Endodermal cell (in vitro differentiated cells): ENCODE measurements around the gene KRTAP3-1. TPM values are rescaled to one million over a fixed set of nuclear protein-coding genes. Genes with fewer than 3 reads are reported as not detected.
"Not testable (repeated sequence)": the region's sequence is repeated elsewhere in the genome, so short reads cannot be mapped to it uniquely, and the experiment has no call there.

Experiments
- DNase-seq: peaks from one replicate; pipeline ENCODE4 v3.0.0-alpha.2; 2017
- H3K27ac ChIP-seq: 2 replicates; pipeline ENCODE4 v1.5.1; 2013; ENCODE audit warnings: mild to moderate bottlenecking, low read depth, low read length, moderate library complexity
- H3K27me3 ChIP-seq: 2 replicates; pipeline ENCODE4 v1.6.1; 2013; ENCODE audit warnings: mild to moderate bottlenecking, low read length, moderate library complexity; ENCODE audit not compliant: insufficient read depth, control insufficient read depth, poor library complexity, severe bottlenecking
- H3K36me3 ChIP-seq: 2 replicates; pipeline ENCODE4 v1.7.0; 2013; ENCODE audit warnings: mild to moderate bottlenecking, low read length, moderate library complexity; ENCODE audit not compliant: control insufficient read depth, insufficient read depth
- H3K4me1 ChIP-seq: one replicate; pipeline ENCODE4 v1.7.0; 2013; ENCODE audit warnings: low read length; ENCODE audit not compliant: control insufficient read depth, insufficient read depth
- H3K4me3 ChIP-seq: 2 replicates; pipeline ENCODE4 v1.5.1; 2013; ENCODE audit warnings: mild to moderate bottlenecking, low read length, moderate library complexity
- H3K9ac ChIP-seq: 2 replicates; pipeline ENCODE4 v1.6.1; 2013; ENCODE audit warnings: mild to moderate bottlenecking, low read length, moderate library complexity; ENCODE audit not compliant: poor library complexity, severe bottlenecking; ENCODE audit errors: extremely low read depth
- H3K9me3 ChIP-seq: 2 replicates; pipeline ENCODE4 v1.6.1; 2013; ENCODE audit warnings: mild to moderate bottlenecking, low read length, moderate library complexity; ENCODE audit not compliant: control insufficient read depth
- H3K27ac Mint-ChIP-seq: 2 replicates; pipeline ENCODE4 v1.8.0; 2020; ENCODE audit warnings: mixed read lengths
- H3K27me3 Mint-ChIP-seq: 2 replicates; pipeline ENCODE4 v1.8.0; 2021; ENCODE audit warnings: mild to moderate bottlenecking, mixed read lengths; ENCODE audit not compliant: insufficient read depth
- H3K36me3 Mint-ChIP-seq: 2 replicates; pipeline ENCODE4 v1.8.0; 2020; ENCODE audit warnings: low read depth, mixed read lengths
- H3K4me1 Mint-ChIP-seq: 2 replicates; pipeline ENCODE4 v1.8.0; 2020; ENCODE audit warnings: mixed read lengths
- H3K4me3 Mint-ChIP-seq: 2 replicates; pipeline ENCODE4 v1.8.0; 2020; ENCODE audit warnings: mild to moderate bottlenecking, moderate library complexity, mixed read lengths
- H3K9me3 Mint-ChIP-seq: 2 replicates; pipeline ENCODE4 v1.8.0; 2020; ENCODE audit warnings: mild to moderate bottlenecking, mixed read lengths
- WGBS, 2 experiments: methylation state at CpG; one replicate each; pipeline versions ENCODE4 v1.1.5 to v1.1.7; 2013; ENCODE audit warnings: missing lambda C conversion rate in 2 of 2, mixed read lengths in 1 of 2; ENCODE audit not compliant: insufficient coverage in 1 of 2, insufficient read length in 1 of 2; 5-methylcytosine and 5-hydroxymethylcytosine counted together
- total RNA-seq, 2 donors: library from RNA; stranded (reverse); fragmentation: NEBNext Ultra II Directional in 1 of 2; extraction: Animal tissue kit (Norgen Biotek cat#: 25700) in 1 of 2; gene quantifications; 2 replicates in 1 of 2; 3 replicates in 1 of 2; pipeline ENCODE4 v1.2.1, GENCODE V29; 2021
- TF ChIP-seq, protein P1 (sequence below): fragments of 200-600 bp; sonication (generic); conservative IDR thresholded peaks from 2 replicates; pipeline ENCODE4 v1.5.0; 2021; ENCODE audit warnings: antibody characterized with exemption, mild to moderate bottlenecking

KRTAP3-1 gene
- total RNA-seq, 2 donors from 2014 or later = not detected

DNA sequence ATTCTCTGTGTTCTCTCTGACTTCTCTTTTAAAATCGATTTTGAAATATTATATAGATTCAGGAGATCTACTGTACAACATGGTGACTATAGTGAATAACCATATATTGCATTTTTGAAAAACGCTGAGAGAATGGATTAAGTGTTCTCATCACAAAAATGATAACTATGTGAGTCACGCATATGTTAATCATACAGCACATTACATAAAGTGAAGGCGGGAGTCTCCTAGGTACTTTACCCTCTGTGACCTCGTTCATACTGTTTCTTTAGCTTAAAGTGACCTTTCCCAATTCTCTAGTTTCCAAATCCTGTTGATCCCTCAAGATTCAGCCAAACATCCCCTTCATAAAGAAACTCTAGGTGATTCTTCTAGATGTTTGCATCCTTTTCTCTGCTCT lies 6.1 kb downstream of the KRTAP3-1 start:
- no peak overlapping the region for H3K4me3 Mint-ChIP-seq
- H3K36me3 Mint-ChIP-seq = no peaks in the 10 kb centered on the region
- TF ChIP-seq, protein P1, sequence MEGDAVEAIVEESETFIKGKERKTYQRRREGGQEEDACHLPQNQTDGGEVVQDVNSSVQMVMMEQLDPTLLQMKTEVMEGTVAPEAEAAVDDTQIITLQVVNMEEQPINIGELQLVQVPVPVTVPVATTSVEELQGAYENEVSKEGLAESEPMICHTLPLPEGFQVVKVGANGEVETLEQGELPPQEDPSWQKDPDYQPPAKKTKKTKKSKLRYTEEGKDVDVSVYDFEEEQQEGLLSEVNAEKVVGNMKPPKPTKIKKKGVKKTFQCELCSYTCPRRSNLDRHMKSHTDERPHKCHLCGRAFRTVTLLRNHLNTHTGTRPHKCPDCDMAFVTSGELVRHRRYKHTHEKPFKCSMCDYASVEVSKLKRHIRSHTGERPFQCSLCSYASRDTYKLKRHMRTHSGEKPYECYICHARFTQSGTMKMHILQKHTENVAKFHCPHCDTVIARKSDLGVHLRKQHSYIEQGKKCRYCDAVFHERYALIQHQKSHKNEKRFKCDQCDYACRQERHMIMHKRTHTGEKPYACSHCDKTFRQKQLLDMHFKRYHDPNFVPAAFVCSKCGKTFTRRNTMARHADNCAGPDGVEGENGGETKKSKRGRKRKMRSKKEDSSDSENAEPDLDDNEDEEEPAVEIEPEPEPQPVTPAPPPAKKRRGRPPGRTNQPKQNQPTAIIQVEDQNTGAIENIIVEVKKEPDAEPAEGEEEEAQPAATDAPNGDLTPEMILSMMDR = no peak
- Histone ChIP-seq H3K27ac (no peak overlapping the region), H3K9ac (no peak overlapping the region), H3K27me3 (no peaks in the 10 kb centered on the region), H3K36me3 (no peaks in the 10 kb centered on the region), H3K9me3 (no peaks in the 10 kb centered on the region), H3K4me1 (no peaks in the 10 kb centered on the region), H3K4me3 (no peak overlapping the region)
- no peak overlapping the region for H3K27ac Mint-ChIP-seq
- 82 to 87% methylated on average over 3 to 5 of the region's 5 CpGs for WGBS, 2 experiments
- H3K4me1 Mint-ChIP-seq = no peaks in the 10 kb centered on the region
- DNase-seq = no peak
- H3K27me3 Mint-ChIP-seq = no peaks in the 10 kb centered on the region
- no peaks in the 10 kb centered on the region for H3K9me3 Mint-ChIP-seq

DNA sequence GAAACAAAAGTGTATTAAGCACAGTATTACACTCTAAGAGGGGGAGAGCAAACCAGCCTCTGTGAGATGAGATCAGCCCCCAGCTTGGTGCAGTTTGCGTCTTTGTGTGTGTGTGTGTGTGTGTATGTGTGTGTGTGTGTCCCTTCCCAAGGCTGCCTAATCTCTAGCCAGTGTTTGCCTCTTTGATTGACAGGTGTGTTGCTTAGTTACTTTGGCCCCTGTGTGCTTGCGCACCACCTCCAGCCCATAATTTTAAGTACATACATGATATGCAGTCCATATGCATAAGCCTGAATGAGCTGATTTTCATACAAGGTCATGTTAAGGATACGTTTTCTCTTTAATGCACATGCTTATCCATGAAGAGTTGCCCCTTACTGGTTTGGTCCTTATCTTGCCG lies 7.1 kb downstream of the KRTAP3-1 start:
- Histone ChIP-seq H3K9me3 (no peaks in the 10 kb centered on the region), H3K36me3 (no peaks in the 10 kb centered on the region), H3K9ac (no peak overlapping the region), H3K27me3 (no peaks in the 10 kb centered on the region), H3K4me1 (no peaks in the 10 kb centered on the region), H3K4me3 (no peak overlapping the region), H3K27ac (no peak overlapping the region)
- H3K9me3 Mint-ChIP-seq = no peaks in the 10 kb centered on the region
- H3K4me3 Mint-ChIP-seq = no peak overlapping the region
- TF ChIP-seq, protein P1 = no peak
- no peak for DNase-seq
- WGBS, 2 experiments = 83 to 93% methylated on average over 1 to 4 of the region's 4 CpGs
- H3K27ac Mint-ChIP-seq = no peak overlapping the region
- H3K4me1 Mint-ChIP-seq = no peaks in the 10 kb centered on the region
- H3K36me3 Mint-ChIP-seq = no peaks in the 10 kb centered on the region
- H3K27me3 Mint-ChIP-seq = no peaks in the 10 kb centered on the region

DNA sequence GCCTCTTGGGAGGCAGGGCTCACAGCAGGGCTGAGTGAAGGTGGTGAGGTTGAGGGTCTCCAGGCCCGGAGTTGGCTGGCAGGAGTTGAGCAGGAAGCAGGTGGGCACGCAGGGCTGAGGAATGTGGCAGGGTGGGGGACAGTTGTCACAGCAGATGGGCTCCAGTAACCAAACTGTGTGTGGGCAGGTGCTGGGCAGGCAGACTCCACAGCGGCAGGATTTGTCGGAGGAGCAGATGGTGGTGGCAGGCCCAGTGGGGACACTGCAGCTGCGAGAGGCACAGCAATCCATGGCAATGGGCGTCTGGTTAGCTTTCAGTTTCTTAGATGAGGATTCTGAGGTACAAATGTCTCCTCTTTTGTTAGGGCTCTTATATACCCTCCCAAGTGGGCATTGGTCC lies 9.4 kb downstream of the KRTAP3-1 start, which contains the start of gene KRTAP3-2:
Gene KRTAP3-2, minus strand, starts transcription at position 344 of the 400 bp plus-strand sequence. Its CDS starts 53 bp downstream, at position 291.
- not testable (repeated sequence) for H3K36me3 ChIP-seq, H3K4me3 ChIP-seq, H3K27me3 ChIP-seq, H3K36me3 Mint-ChIP-seq, DNase-seq, H3K4me3 Mint-ChIP-seq, H3K4me1 ChIP-seq, H3K27ac Mint-ChIP-seq, H3K9me3 Mint-ChIP-seq, H3K4me1 Mint-ChIP-seq, H3K9ac ChIP-seq, H3K27ac ChIP-seq, H3K9me3 ChIP-seq, H3K27me3 Mint-ChIP-seq
- WGBS, 2 experiments = 94 to 95% methylated on average over 2 to 5 of the region's 6 CpGs

DNA sequence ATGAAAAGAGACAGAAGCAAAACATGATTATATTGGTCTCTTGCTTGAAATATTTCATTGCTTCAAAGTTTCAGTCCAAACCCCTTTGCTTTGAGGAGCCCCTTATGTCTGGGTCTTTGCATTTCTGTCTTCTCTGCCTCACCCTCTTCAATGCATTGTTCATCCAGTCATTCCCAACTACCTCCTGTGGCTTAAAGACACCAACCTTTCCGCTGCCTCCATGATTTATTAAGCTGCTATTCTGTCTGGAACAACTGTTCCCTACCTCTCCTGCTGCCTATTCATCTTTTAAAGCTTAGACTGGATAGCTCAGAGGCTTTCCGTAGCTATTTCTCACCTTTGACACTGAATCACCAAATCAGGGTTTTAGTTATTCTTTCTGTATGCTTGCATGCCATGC lies 11.6 kb downstream of the KRTAP3-1 start:
- DNase-seq = no peak
- no peaks in the 10 kb centered on the region for H3K27me3 ChIP-seq
- peaks cover 6% of the 10 kb centered on the region for H3K4me1 Mint-ChIP-seq
- no peak overlapping the region for H3K4me3 ChIP-seq
- no peak overlapping the region for H3K27ac Mint-ChIP-seq
- no peaks in the 10 kb centered on the region for H3K9me3 ChIP-seq
- H3K9me3 Mint-ChIP-seq = no peaks in the 10 kb centered on the region
- TF ChIP-seq, protein P1 = no peak
- no peak overlapping the region for H3K9ac ChIP-seq
- H3K36me3 ChIP-seq = no peaks in the 10 kb centered on the region
- H3K27me3 Mint-ChIP-seq = no peaks in the 10 kb centered on the region
- no peak overlapping the region for H3K27ac ChIP-seq
- no peak overlapping the region for H3K4me3 Mint-ChIP-seq
- H3K4me1 ChIP-seq = no peaks in the 10 kb centered on the region
- no peaks in the 10 kb centered on the region for H3K36me3 Mint-ChIP-seq
- WGBS, 2 experiments = 87 to 94% methylated on average over 2 of the region's 2 CpGs
